ENCODE data around the gene LGR5. TPM values are rescaled to one million over a fixed set of nuclear protein-coding genes. Genes with fewer than 3 reads are reported as not detected.

LGR5 gene
- total and polyA plus RNA-seq, 2 of the 4 experiments (the other 2 are of a cell fraction), result not detected

DNA sequence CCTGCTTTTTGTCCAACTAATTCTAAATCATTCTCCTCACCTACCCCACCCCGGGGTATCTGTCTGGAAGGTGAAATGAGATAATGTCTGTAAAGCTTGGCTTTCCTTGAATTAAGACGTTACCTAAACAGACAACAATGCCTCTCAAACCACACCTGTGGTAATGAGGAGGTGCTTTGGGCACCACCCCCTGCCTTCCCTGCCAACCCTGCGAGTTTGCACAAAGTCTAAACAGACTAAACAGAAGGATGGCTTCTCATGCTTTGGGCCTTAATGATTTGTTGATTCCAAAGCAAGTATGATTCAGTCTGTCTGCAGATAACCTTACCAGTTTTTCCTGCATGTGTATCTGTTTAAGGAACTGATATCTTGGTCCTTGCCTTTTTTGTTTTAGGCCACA, 141.6 kb downstream of the LGR5 start:
- no peak overlapping the region for H3K9ac ChIP-seq (ENCODE audit: low read depth, low read length)
- H3K18ac ChIP-seq (ENCODE audit: low read depth, low read length), result no peak overlapping the region
- no peaks in the 10 kb centered on the region for H4K20me1 ChIP-seq (ENCODE audit: insufficient read depth, low read length)
- H4K8ac ChIP-seq (ENCODE audit: low read depth in 2 of 2, low read length in 2 of 2), result no peak overlapping the region
- H2BK20ac ChIP-seq (ENCODE audit: low read depth, low read length), result no peak overlapping the region
- no peaks in the 10 kb centered on the region for H3K9me3 ChIP-seq (ENCODE audit: control insufficient read depth, insufficient read depth, low read length)
- H2BK120ac ChIP-seq (ENCODE audit: low read depth, low read length), result no peak overlapping the region
- no TSS peak for BruUV-seq (replicated peaks)
- no peak overlapping the region for H2BK15ac ChIP-seq (ENCODE audit: low read depth, low read length)
- no peak overlapping the region for H3K27ac ChIP-seq (ENCODE audit: insufficient read depth, low read length)
- DNase-seq (no peak), ATAC-seq (ENCODE audit: low read depth) (peak; percentile 49)
- H3K23ac ChIP-seq (ENCODE audit: low read depth, low read length), result no peak overlapping the region
- H3K9me1 ChIP-seq (ENCODE audit: insufficient read depth, low read length), result no peaks in the 10 kb centered on the region
- H3K4ac ChIP-seq (ENCODE audit: low read depth, low read length), result no peak overlapping the region
- dilution Hi-C loops (cut with HindIII; ENCODE audit: low sequenced_read_pairs, unreplicated experiment) (no loop called here), in situ Hi-C loops (cut with MboI; ENCODE audit: low sequenced_read_pairs) (no loop called here), intact Hi-C loops (cut with micrococcal nuclease) (no loop called here)
- WGBS, 2 experiments (ENCODE audit: extremely low coverage in 2 of 2, insufficient read length in 1 of 2), result 40% methylated on average over 1 of the region's 3 CpGs; no CpG with 5 or more reads in 1 of the 2 experiments
- no peak overlapping the region for H4K5ac ChIP-seq (ENCODE audit: low read depth, low read length)
- no peaks in the 10 kb centered on the region for H3K36me3 ChIP-seq (ENCODE audit: control insufficient read depth, insufficient read depth, low read length)
- no peak overlapping the region for H2AK5ac ChIP-seq (ENCODE audit: low read depth, low read length)
- no peak overlapping the region for H2AK9ac ChIP-seq (replicated peaks; ENCODE audit: low read depth, low read length, poor library complexity)
- ChIA-PET CTCF (no interaction called here), POLR2A (ENCODE audit: unreplicated experiment) (no interaction called here)
- no peak overlapping the region for H3K56ac ChIP-seq (ENCODE audit: extremely low read depth, insufficient read depth, low read length)
- no peak overlapping the region for H2AFZ ChIP-seq (replicated peaks; ENCODE audit: low read length, poor library complexity)
- no peak overlapping the region for H2BK5ac ChIP-seq (ENCODE audit: low read depth, low read length, poor library complexity, severe bottlenecking)
- H3K79me1 ChIP-seq (ENCODE audit: low read depth in 1 of 2, low read length in 2 of 2), result no peaks in the 10 kb centered on the region
- H3K14ac ChIP-seq (replicated peaks; ENCODE audit: low read depth, low read length), result no peak overlapping the region
- H3K4me2 ChIP-seq (ENCODE audit: low read depth, low read length), result no peak overlapping the region
- no peaks in the 10 kb centered on the region for H3K4me1 ChIP-seq (ENCODE audit: control insufficient read depth, insufficient read depth, low read length)
- no peak overlapping the region for H4K91ac ChIP-seq (ENCODE audit: insufficient read depth, low read depth, low read length)
- H3K4me3 ChIP-seq (ENCODE audit: insufficient read depth, low read depth, low read length), result no peak overlapping the region
- TF ChIP-seq POLR2A (IDR thresholded peaks at IDR 0.05; ENCODE audit: low read depth, low read length) (no peak), NFE2L2 (IDR thresholded peaks at IDR 0.05; ENCODE audit: low read depth, low read length) (no peak), RAD21 (IDR thresholded peaks at IDR 0.05; ENCODE audit: low read length) (no peak), SMC3 (IDR thresholded peaks at IDR 0.05; ENCODE audit: low read depth, low read length) (no peak), MXI1 (IDR thresholded peaks at IDR 0.05; ENCODE audit: borderline replicate concordance, low read depth, low read length) (no peak), MAFK (IDR thresholded peaks at IDR 0.05; ENCODE audit: low read depth, low read length) (no peak), BHLHE40 (IDR thresholded peaks at IDR 0.05; ENCODE audit: low read depth, low read length) (no peak)
- peaks cover 15% of the 10 kb centered on the region for H3K27me3 ChIP-seq (ENCODE audit: control insufficient read depth, insufficient read depth, low read length)

Measured in IMR-90 (cell line).